ENCODE data around the gene TLR4. TPM values are rescaled to one million over a fixed set of nuclear protein-coding genes. Genes with fewer than 3 reads are reported as not detected.

Gene TLR4
- total and polyA plus RNA-seq, 2 experiments from 2014 or later, result 0.06 to 0.17 TPM

DNA sequence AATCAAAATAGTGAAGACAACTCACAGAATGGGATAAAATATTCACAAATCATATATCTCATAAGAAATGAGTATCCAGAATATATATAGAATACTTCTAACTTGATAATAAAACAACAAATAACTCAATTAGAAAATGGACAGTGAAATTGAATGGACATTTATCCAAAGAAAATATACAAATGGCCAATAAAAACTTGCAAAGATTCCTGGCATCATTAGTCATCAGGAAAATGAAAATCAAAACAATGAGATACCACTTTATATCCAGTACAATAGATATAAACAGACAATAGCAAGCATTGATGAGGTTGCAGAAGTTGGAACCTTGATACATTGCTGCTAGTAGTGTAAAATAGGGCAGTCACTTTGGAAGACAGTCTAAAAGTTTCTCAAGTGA lies 12.8 kb upstream of the TLR4 start (continued):
- TF ChIP-seq, protein P1, sequence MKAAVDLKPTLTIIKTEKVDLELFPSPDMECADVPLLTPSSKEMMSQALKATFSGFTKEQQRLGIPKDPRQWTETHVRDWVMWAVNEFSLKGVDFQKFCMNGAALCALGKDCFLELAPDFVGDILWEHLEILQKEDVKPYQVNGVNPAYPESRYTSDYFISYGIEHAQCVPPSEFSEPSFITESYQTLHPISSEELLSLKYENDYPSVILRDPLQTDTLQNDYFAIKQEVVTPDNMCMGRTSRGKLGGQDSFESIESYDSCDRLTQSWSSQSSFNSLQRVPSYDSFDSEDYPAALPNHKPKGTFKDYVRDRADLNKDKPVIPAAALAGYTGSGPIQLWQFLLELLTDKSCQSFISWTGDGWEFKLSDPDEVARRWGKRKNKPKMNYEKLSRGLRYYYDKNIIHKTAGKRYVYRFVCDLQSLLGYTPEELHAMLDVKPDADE (IDR thresholded peaks at IDR 0.05), result no peak
- TF ChIP-seq, protein P2, sequence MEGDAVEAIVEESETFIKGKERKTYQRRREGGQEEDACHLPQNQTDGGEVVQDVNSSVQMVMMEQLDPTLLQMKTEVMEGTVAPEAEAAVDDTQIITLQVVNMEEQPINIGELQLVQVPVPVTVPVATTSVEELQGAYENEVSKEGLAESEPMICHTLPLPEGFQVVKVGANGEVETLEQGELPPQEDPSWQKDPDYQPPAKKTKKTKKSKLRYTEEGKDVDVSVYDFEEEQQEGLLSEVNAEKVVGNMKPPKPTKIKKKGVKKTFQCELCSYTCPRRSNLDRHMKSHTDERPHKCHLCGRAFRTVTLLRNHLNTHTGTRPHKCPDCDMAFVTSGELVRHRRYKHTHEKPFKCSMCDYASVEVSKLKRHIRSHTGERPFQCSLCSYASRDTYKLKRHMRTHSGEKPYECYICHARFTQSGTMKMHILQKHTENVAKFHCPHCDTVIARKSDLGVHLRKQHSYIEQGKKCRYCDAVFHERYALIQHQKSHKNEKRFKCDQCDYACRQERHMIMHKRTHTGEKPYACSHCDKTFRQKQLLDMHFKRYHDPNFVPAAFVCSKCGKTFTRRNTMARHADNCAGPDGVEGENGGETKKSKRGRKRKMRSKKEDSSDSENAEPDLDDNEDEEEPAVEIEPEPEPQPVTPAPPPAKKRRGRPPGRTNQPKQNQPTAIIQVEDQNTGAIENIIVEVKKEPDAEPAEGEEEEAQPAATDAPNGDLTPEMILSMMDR (conservative IDR thresholded peaks at IDR 0.05; ENCODE audit: low read depth in 2 of 2), result no peak
- TF ChIP-seq ZNF114 (CRISPR knock-in tag; IDR thresholded peaks at IDR 0.05) (no peak), NANOG (IDR thresholded peaks at IDR 0.05; ENCODE audit: borderline replicate concordance) (no peak), STAT1 (IDR thresholded peaks at IDR 0.05; ENCODE audit: unreplicated experiment) (no peak), POLR2AphosphoS5 (IDR thresholded peaks at IDR 0.05; ENCODE audit: low read depth) (no peak), EZH2 (IDR thresholded peaks at IDR 0.05; ENCODE audit: low read depth, unreplicated experiment) (no peak), ZNF331 (CRISPR knock-in tag; IDR thresholded peaks at IDR 0.05; ENCODE audit: low read depth) (no peak)

DNA sequence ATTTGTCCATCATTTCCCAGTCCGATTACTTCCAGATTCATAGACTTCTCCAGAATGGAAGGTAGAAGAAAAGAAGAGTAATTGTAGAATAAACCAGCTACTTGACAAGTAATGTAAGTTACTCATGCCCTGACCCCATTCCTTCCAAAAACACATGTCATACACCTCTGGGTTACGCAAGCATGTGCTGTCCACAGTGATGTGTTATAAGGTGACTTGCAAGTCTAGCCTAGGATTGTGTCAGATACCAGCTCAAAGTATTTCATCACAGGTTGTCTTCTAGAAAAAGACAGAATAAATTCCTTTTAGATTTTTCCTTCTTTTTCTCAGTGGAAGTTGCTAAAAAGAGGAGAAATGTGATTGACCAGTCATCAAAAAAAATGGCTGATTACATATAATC lies 8.0 kb upstream of the TLR4 start:
- no peaks in the 10 kb centered on the region for H3K36me3 ChIP-seq (ENCODE audit: insufficient read depth)
- Mint-ChIP-seq H3K4me1 (no peaks in the 10 kb centered on the region), H3K27ac (no peak overlapping the region), H3K27me3 (ENCODE audit: insufficient read depth, low read depth, poor library complexity) (no peaks in the 10 kb centered on the region), H3K9me3 (peaks cover 42% of the 10 kb centered on the region), H3K36me3 (ENCODE audit: low read depth) (peaks cover 3% of the 10 kb centered on the region; the same call in 1 of the 3 replicates), H3K4me3 (no peak overlapping the region)
- no peaks in the 10 kb centered on the region for H3K27me3 ChIP-seq (ENCODE audit: insufficient read depth)
- no peak overlapping the region for H3K4me2 ChIP-seq
- no peak overlapping the region for H2AFZ ChIP-seq
- H3K79me2 ChIP-seq (replicated peaks; ENCODE audit: insufficient read depth), result no peaks in the 10 kb centered on the region
- no peaks in the 10 kb centered on the region for H3K4me1 ChIP-seq (ENCODE audit: insufficient read depth)
- H3K9me2 ChIP-seq (ENCODE audit: insufficient read depth), result peaks cover 14% of the 10 kb centered on the region
- H3K27ac ChIP-seq (ENCODE audit: low read depth), result no peak overlapping the region
- no peaks in the 10 kb centered on the region for H4K20me1 ChIP-seq (replicated peaks; ENCODE audit: insufficient read depth)
- no peak overlapping the region for H3K4me3 ChIP-seq
- no peak for TF ChIP-seq JUNB (IDR thresholded peaks at IDR 0.05; ENCODE audit: unreplicated experiment)
- TF ChIP-seq, protein P1 (IDR thresholded peaks at IDR 0.05), result no peak
- no peak for TF ChIP-seq POLR2AphosphoS5 (IDR thresholded peaks at IDR 0.05; ENCODE audit: low read depth)
- ATAC-seq (no peak), DNase-seq (ENCODE audit: low spot score) (no peak)
- no peaks in the 10 kb centered on the region for H3F3A ChIP-seq (replicated peaks; ENCODE audit: low read depth)

DNA sequence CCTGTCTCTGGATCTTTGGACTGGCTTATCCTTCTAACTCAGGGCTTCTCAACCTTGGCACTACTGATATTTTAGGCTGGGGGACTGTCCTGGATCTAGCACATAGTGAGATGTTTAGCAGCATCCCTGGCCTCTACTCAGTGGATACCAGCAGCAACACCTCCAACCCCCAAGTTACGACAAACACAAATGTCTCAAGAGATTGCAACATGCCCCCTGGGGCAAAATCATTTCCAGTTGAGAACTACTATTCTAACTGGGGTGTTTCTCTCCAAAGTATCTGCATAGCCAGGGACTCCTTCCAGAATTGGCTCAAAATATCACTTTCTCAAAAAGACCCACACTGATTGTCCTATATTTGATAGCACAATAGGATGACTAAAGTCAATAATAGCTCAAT lies 7.2 kb upstream of the TLR4 start:
- Mint-ChIP-seq H3K4me1 (no peaks in the 10 kb centered on the region), H3K27me3 (ENCODE audit: insufficient read depth, low read depth, poor library complexity) (no peaks in the 10 kb centered on the region), H3K9me3 (peaks cover 49% of the 10 kb centered on the region), H3K36me3 (ENCODE audit: low read depth) (peaks cover 3% of the 10 kb centered on the region; the same call in 1 of the 3 replicates), H3K4me3 (no peak overlapping the region), H3K27ac (no peak overlapping the region)
- no peaks in the 10 kb centered on the region for H3K27me3 ChIP-seq (ENCODE audit: insufficient read depth)
- no peak overlapping the region for H3K4me2 ChIP-seq
- no peak overlapping the region for H2AFZ ChIP-seq
- no peaks in the 10 kb centered on the region for H3K79me2 ChIP-seq (replicated peaks; ENCODE audit: insufficient read depth)
- no peaks in the 10 kb centered on the region for H3F3A ChIP-seq (replicated peaks; ENCODE audit: low read depth)
- no peaks in the 10 kb centered on the region for H3K36me3 ChIP-seq (ENCODE audit: insufficient read depth)
- ATAC-seq, result no peak
- DNase-seq (ENCODE audit: low spot score), result no peak
- no peaks in the 10 kb centered on the region for H4K20me1 ChIP-seq (replicated peaks; ENCODE audit: insufficient read depth)
- no peaks in the 10 kb centered on the region for H3K4me1 ChIP-seq (ENCODE audit: insufficient read depth)
- peaks cover 14% of the 10 kb centered on the region for H3K9me2 ChIP-seq (ENCODE audit: insufficient read depth)
- H3K4me3 ChIP-seq, result no peak overlapping the region
- H3K27ac ChIP-seq (ENCODE audit: low read depth), result no peak overlapping the region
- TF ChIP-seq, protein P3, sequence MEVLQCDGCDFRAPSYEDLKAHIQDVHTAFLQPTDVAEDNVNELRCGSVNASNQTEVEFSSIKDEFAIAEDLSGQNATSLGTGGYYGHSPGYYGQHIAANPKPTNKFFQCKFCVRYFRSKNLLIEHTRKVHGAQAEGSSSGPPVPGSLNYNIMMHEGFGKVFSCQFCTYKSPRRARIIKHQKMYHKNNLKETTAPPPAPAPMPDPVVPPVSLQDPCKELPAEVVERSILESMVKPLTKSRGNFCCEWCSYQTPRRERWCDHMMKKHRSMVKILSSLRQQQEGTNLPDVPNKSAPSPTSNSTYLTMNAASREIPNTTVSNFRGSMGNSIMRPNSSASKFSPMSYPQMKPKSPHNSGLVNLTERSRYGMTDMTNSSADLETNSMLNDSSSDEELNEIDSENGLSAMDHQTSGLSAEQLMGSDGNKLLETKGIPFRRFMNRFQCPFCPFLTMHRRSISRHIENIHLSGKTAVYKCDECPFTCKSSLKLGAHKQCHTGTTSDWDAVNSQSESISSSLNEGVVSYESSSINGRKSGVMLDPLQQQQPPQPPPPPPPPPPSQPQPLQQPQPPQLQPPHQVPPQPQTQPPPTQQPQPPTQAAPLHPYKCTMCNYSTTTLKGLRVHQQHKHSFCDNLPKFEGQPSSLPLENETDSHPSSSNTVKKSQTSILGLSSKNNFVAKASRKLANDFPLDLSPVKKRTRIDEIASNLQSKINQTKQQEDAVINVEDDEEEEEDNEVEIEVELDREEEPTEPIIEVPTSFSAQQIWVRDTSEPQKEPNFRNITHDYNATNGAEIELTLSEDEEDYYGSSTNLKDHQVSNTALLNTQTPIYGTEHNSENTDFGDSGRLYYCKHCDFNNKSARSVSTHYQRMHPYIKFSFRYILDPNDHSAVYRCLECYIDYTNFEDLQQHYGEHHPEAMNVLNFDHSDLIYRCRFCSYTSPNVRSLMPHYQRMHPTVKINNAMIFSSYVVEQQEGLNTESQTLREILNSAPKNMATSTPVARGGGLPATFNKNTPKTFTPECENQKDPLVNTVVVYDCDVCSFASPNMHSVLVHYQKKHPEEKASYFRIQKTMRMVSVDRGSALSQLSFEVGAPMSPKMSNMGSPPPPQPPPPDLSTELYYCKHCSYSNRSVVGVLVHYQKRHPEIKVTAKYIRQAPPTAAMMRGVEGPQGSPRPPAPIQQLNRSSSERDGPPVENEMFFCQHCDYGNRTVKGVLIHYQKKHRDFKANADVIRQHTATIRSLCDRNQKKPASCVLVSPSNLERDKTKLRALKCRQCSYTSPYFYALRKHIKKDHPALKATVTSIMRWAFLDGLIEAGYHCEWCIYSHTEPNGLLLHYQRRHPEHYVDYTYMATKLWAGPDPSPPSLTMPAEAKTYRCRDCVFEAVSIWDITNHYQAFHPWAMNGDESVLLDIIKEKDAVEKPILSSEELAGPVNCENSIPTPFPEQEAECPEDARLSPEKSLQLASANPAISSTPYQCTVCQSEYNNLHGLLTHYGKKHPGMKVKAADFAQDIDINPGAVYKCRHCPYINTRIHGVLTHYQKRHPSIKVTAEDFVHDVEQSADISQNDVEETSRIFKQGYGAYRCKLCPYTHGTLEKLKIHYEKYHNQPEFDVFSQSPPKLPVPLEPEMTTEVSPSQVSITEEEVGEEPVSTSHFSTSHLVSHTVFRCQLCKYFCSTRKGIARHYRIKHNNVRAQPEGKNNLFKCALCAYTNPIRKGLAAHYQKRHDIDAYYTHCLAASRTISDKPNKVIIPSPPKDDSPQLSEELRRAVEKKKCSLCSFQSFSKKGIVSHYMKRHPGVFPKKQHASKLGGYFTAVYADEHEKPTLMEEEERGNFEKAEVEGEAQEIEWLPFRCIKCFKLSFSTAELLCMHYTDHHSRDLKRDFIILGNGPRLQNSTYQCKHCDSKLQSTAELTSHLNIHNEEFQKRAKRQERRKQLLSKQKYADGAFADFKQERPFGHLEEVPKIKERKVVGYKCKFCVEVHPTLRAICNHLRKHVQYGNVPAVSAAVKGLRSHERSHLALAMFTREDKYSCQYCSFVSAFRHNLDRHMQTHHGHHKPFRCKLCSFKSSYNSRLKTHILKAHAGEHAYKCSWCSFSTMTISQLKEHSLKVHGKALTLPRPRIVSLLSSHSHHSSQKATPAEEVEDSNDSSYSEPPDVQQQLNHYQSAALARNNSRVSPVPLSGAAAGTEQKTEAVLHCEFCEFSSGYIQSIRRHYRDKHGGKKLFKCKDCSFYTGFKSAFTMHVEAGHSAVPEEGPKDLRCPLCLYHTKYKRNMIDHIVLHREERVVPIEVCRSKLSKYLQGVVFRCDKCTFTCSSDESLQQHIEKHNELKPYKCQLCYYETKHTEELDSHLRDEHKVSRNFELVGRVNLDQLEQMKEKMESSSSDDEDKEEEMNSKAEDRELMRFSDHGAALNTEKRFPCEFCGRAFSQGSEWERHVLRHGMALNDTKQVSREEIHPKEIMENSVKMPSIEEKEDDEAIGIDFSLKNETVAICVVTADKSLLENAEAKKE (CRISPR knock-in tag; IDR thresholded peaks at IDR 0.05), result no peak
- no peak for TF ChIP-seq EZH2 (IDR thresholded peaks at IDR 0.05; ENCODE audit: low read depth, unreplicated experiment)

Data from GM23338 (cell line).